Loucy (cell line): Measurements from ENCODE around the gene LEP.
"Not testable (repeated sequence)": the region's sequence is repeated elsewhere in the genome, so short reads cannot be mapped to it uniquely, and the experiment has no call there.

Experiments used
- CTCF ChIP-seq: fragments of 200-600 bp; sonication (generic); conservative IDR thresholded peaks from 2 replicates; pipeline ENCODE4 v1.5.1; 2014; ENCODE audit warnings: mild to moderate bottlenecking, antibody characterized with exemption, low read length
- EZH2phosphoT487 ChIP-seq: fragments of 200-600 bp; IDR thresholded peaks from 2 replicates; pipeline ENCODE4 v1.6.1; 2018; ENCODE audit warnings: antibody characterized with exemption, mild to moderate bottlenecking, moderate library complexity, borderline replicate concordance

DNA sequence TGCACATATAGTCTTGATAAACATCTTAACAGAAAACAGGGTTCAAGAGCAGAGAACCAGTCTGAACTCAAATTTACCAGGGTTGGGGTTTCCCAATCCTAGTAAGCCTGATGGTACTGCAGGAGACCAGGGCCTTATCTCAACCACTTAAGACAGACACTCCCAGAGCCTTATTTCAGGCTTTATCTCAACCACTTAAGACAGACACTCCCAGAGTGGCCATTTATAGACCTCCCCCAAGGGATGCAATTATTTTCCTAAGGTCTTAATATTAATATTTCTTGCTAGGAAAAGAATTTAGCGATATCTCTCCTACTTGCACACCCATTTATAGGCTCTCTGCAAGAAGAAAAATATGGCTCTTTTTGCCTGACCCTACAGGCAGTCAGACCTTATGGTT, 39.4 kb downstream of the LEP start:
- not testable (repeated sequence) for TF ChIP-seq CTCF, EZH2phosphoT487
